Choroid plexus epithelial cell (primary cell): ENCODE results near the gene PINLYP.
"Not testable (repeated sequence)": the region's sequence is repeated elsewhere in the genome, so short reads cannot be mapped to it uniquely, and the experiment has no call there.

ENCODE experiments used
- DNase-seq: peaks from one replicate; pipeline ENCODE4 v3.0.0-alpha.2; 2010; ENCODE audit warnings: low read depth
- H3K4me3 ChIP-seq: 2 replicates; pipeline ENCODE4 v1.5.1; 2011; ENCODE audit warnings: low read depth, mild to moderate bottlenecking, control low read depth, low read length, moderate library complexity
- CTCF ChIP-seq: conservative IDR thresholded peaks from 2 replicates; pipeline ENCODE4 v1.5.1; 2011; ENCODE audit warnings: low read depth, mild to moderate bottlenecking, control low read depth, inconsistent platforms, low read length, moderate library complexity

The PINLYP gene

GRCh38 chr19:43582495-43582894 lies 6.9 kb downstream of the PINLYP start:
- DNase-seq = no peak
- no peak overlapping the region for H3K4me3 ChIP-seq
- no peak for TF ChIP-seq CTCF

- no peak for DNase-seq
- no peak for TF ChIP-seq CTCF
- H3K4me3 ChIP-seq = no peak overlapping the region
Measured at GRCh38 chr19:43584484-43584883, 8.9 kb downstream of the PINLYP start.

- no peak for TF ChIP-seq CTCF
Measured at GRCh38 chr19:43586346-43586745, 10.7 kb downstream of the PINLYP start.

GRCh38 chr19:43587029-43587428 lies 11.4 kb downstream of the PINLYP start:
- DNase-seq, H3K4me3 ChIP-seq: not testable (repeated sequence)

More at GRCh38 chr19:43586346-43586745, 10.7 kb downstream of the PINLYP start:
- DNase-seq = no peak
- H3K4me3 ChIP-seq = no peak overlapping the region

GRCh38 chr19:43589277-43589676 lies 13.7 kb downstream of the PINLYP start:
- H3K4me3 ChIP-seq = no peak overlapping the region
- TF ChIP-seq CTCF = no peak
- DNase-seq = no peak

- no peak for TF ChIP-seq CTCF
- DNase-seq = no peak
- H3K4me3 ChIP-seq = no peak overlapping the region
Measured at GRCh38 chr19:43589678-43590077, 14.1 kb downstream of the PINLYP start.

GRCh38 chr19:43591904-43592772 lies 16.5 kb downstream of the PINLYP start:
- TF ChIP-seq CTCF = no peak
- DNase-seq = no peak
- no peak overlapping the region for H3K4me3 ChIP-seq
